K562 (cell line): Measurements from ENCODE around the gene EEFSEC. TPM values are rescaled to one million over a fixed set of nuclear protein-coding genes. Genes with fewer than 3 reads are reported as not detected.

Experiments
- BRF2 ChIP-seq: IDR thresholded peaks from 3 replicates; pipeline ENCODE4 v1.6.1; 2011; ENCODE audit warnings: borderline replicate concordance, mild to moderate bottlenecking; ENCODE audit not compliant: insufficient read length, insufficient read depth
- CREB5 ChIP-seq: fragments of 250-450 bp; sonication (Bioruptor Pico); IDR thresholded peaks from 2 replicates; pipeline ENCODE4 v1.5.0; 2020; ENCODE audit warnings: mild to moderate bottlenecking
- SMAD2 ChIP-seq: fragments of 150-350 bp; IDR thresholded peaks from 2 replicates; pipeline ENCODE4 v1.6.1; 2014; ENCODE audit warnings: low read depth, mild to moderate bottlenecking, low read length
- XRCC3 ChIP-seq: fragments of 450-650 bp; IDR thresholded peaks from 2 replicates; pipeline ENCODE4 v1.6.1; 2017; ENCODE audit warnings: mild to moderate bottlenecking, moderate library complexity
- ZNF589 ChIP-seq: fragments of 200-800 bp; sonication (Bioruptor generic); IDR thresholded peaks from 2 replicates; pipeline ENCODE4 v1.6.1; 2016; ENCODE audit warnings: low read depth, missing genetic modification characterization, missing compliant biosample characterization
- ZNF609 ChIP-seq: sonication (generic); formaldehyde crosslinking; IDR thresholded peaks from 2 replicates; pipeline ENCODE4 v1.8.1; 2023; ENCODE audit warnings: missing genetic modification reagents, mild to moderate bottlenecking, borderline replicate concordance
- ZNF764 ChIP-seq: fragments of 250-450 bp; sonication (Bioruptor Pico); IDR thresholded peaks from 2 replicates; pipeline ENCODE4 v1.4.0; 2020; ENCODE audit warnings: low read depth, mild to moderate bottlenecking, moderate library complexity
- polyA plus RNA-seq, 8 experiments: library from polyadenylated mRNA; depleted of rRNA in 4 of 8; stranded (reverse) in 5 of 8; unstranded in 3 of 8; fragments of >200 nt; fragmentation: Nextera tagmentation in 2 of 8; fragmentation: Illumina TruSeq in 1 of 8; extraction: Ambion mirVana in 2 of 8; extraction: Trizol in 1 of 8; gene quantifications; 2 replicates each; pipeline versions ENCODE4 v1.2.1 to v1.2.3, GENCODE V29; 2011 to 2014; ENCODE audit warnings: inconsistent platforms in 1 of 8, missing spikeins in 1 of 8
- total RNA-seq, 7 experiments: library from RNA; depleted of rRNA in 6 of 7; stranded (reverse); fragments of >200 nt in 6 of 7; fragmentation: Illumina TruSeq in 2 of 7; extraction: Trizol in 2 of 7; gene quantifications; 2 replicates each; pipeline versions ENCODE4 v1.2.1 to v1.2.3, GENCODE V29; 2011 to 2021; ENCODE audit warnings: low replicate concordance in 1 of 7

EEFSEC gene
- total and polyA plus RNA-seq, 9 of the 15 experiments (the other 6 are each of a cell fraction or from before 2014, with no cell fraction given): 0.35 to 11.8 (median 7.7) TPM

GRCh38 chr3:128253150-128253549, 99.9 kb downstream of the EEFSEC start (continued):
- TF ChIP-seq ZNF609 (CRISPR knock-in tag) (no peak), XRCC3 (no peak), BRF2 (no peak), ZNF764 (no peak), CREB5 (CRISPR knock-in tag) (no peak), SMAD2 (no peak), ZNF589 (CRISPR knock-in tag) (no peak)
